WTC11 (cell line): Measurements from ENCODE around the gene TRIM47.

Experiments
- CTCF ChIP-seq: fragments of 200-600 bp; IDR thresholded peaks from 2 replicates; pipeline ENCODE4 v1.8.0; 2022; ENCODE audit warnings: antibody characterized with exemption
- E2F1 ChIP-seq: sonication (generic); formaldehyde crosslinking; IDR thresholded peaks from 2 replicates; pipeline ENCODE4 v1.8.0; 2022; ENCODE audit warnings: mild to moderate bottlenecking, missing genetic modification reagents
- ZNF263 ChIP-seq: sonication (generic); formaldehyde crosslinking; IDR thresholded peaks from 2 replicates; pipeline ENCODE4 v1.8.1; 2022; ENCODE audit warnings: low read depth, mild to moderate bottlenecking, moderate library complexity, missing genetic modification reagents
- ZNF423 ChIP-seq: fragments of 250-450 bp; sonication (Bioruptor Pico); IDR thresholded peaks from 2 replicates; pipeline ENCODE4 v2.1.2; 2022; ENCODE audit warnings: mild to moderate bottlenecking, moderate library complexity

- TF ChIP-seq CTCF (no peak), ZNF423 (CRISPR knock-in tag) (no peak), ZNF263 (no peak), E2F1 (CRISPR knock-in tag) (no peak)
These were observed 44.0 kb upstream of the TRIM47 start for GRCh38 chr17:75922173-75922961.
